Measurements from ENCODE around the gene NPY4R. TPM values are rescaled to one million over a fixed set of nuclear protein-coding genes. Genes with fewer than 3 reads are reported as not detected.
"Not testable (repeated sequence)": the region's sequence is repeated elsewhere in the genome, so short reads cannot be mapped to it uniquely, and the experiment has no call there.

NPY4R gene
- total RNA-seq, 1 donor from 2014 or later: not detected

GRCh38 chr10:46415291-46415690 is 50.5 kb downstream of the NPY4R start:
- H3K4me3 Mint-ChIP-seq; H3K9me3 Mint-ChIP-seq; DNase-seq; intact Hi-C loops (cut with micrococcal nuclease); H3K36me3 Mint-ChIP-seq (ENCODE audit: low read depth); CTCF ChIA-PET; H3K27ac Mint-ChIP-seq; H3K27me3 Mint-ChIP-seq; H3K4me1 Mint-ChIP-seq; ATAC-seq (ENCODE audit: low read depth); POLR2A ChIA-PET: not testable (repeated sequence)

DNA sequence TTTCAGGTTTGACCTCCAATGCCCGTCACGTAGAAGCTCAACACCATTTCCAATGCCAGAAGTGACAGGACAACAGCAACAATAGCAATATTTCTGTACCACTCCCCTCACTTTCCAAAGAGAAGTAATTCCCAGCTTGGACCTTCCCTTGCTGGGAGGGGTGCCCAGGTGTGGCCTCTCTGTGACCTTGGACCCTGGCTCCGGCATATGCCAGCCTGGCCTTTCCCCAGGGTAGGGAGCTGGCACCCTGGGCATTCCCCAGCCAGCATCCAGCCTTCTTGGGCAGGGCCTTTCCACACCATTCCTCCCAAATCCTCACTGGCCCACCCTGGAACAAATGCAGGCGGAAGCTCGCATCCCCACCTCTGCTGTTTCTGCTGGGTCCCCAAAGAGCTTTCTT is 53.1 kb downstream of the NPY4R start:
- H3K27ac Mint-ChIP-seq; POLR2A ChIA-PET; H3K27me3 Mint-ChIP-seq; ATAC-seq (ENCODE audit: low read depth); H3K36me3 Mint-ChIP-seq (ENCODE audit: low read depth); H3K4me3 Mint-ChIP-seq; DNase-seq; intact Hi-C loops (cut with micrococcal nuclease); H3K9me3 Mint-ChIP-seq; CTCF ChIA-PET; H3K4me1 Mint-ChIP-seq: not testable (repeated sequence)

- H3K36me3 Mint-ChIP-seq (ENCODE audit: low read depth); CTCF ChIA-PET; intact Hi-C loops (cut with micrococcal nuclease); H3K27me3 Mint-ChIP-seq; H3K9me3 Mint-ChIP-seq; H3K4me1 Mint-ChIP-seq; H3K27ac Mint-ChIP-seq; ATAC-seq (ENCODE audit: low read depth); H3K4me3 Mint-ChIP-seq; POLR2A ChIA-PET; DNase-seq: not testable (repeated sequence)
Observed at GRCh38 chr10:46411123-46411522, 54.6 kb downstream of the NPY4R start.

Other genes starting within 250 kb of the NPY4R start
- gene ANTXRL, start 179.0 kb downstream of the NPY4R start, total RNA-seq: not detected in 2 replicates
- not detected in 2 replicates for gene ANXA8L1, start 90.2 kb downstream of the NPY4R start, total RNA-seq
- gene GPRIN2, start 90.7 kb upstream of the NPY4R start, total RNA-seq: not detected in 2 replicates
- gene SYT15, start 113.2 kb upstream of the NPY4R start, total RNA-seq: 0.86 and 1.1 TPM in 2 replicates